HepG2 (cell line): ENCODE data around the gene CTCF.

ENCODE experiments used
- CTCF ChIP-seq: sonication (generic); formaldehyde crosslinking; IDR thresholded peaks from 2 replicates; pipeline ENCODE4 v1.5.0; 2020; ENCODE audit warnings: mild to moderate bottlenecking, missing genetic modification reagents, moderate library complexity
- NFE2L1 ChIP-seq: sonication (generic); formaldehyde crosslinking; IDR thresholded peaks from 2 replicates; pipeline ENCODE4 v1.4.0; 2020; ENCODE audit warnings: missing genetic modification reagents, mild to moderate bottlenecking, borderline replicate concordance
- PAX8 ChIP-seq: sonication (generic); formaldehyde crosslinking; IDR thresholded peaks from 2 replicates; pipeline ENCODE4 v1.8.0; 2022; ENCODE audit warnings: mild to moderate bottlenecking, missing genetic modification reagents, borderline replicate concordance
- POLR2A ChIP-seq, 2 experiments: IDR thresholded peaks; 2 replicates each; pipeline ENCODE4 v1.6.1; 2011; ENCODE audit warnings: low read depth in 2 of 2, low read length in 2 of 2, mild to moderate bottlenecking in 1 of 2, moderate library complexity in 1 of 2; ENCODE audit not compliant: insufficient read depth in 1 of 2
- SUZ12 ChIP-seq: fragments of 150-350 bp; IDR thresholded peaks from 2 replicates; pipeline ENCODE4 v1.6.1; 2014; ENCODE audit warnings: low read depth, low read length
- YY1 ChIP-seq: IDR thresholded peaks from 2 replicates; pipeline ENCODE4 v1.6.1; 2011; ENCODE audit warnings: low read length, low read depth, moderate library complexity, mild to moderate bottlenecking; ENCODE audit not compliant: insufficient read depth, insufficient replicate concordance
- ZNF501 ChIP-seq: sonication (generic); formaldehyde crosslinking; IDR thresholded peaks from 2 replicates; pipeline ENCODE4 v1.5.1; 2020; ENCODE audit warnings: mild to moderate bottlenecking, moderate library complexity, missing genetic modification reagents

- no peak for TF ChIP-seq PAX8
- no peak for TF ChIP-seq CTCF (CRISPR knock-in tag)
- TF ChIP-seq YY1: no peak
- no peak for TF ChIP-seq POLR2A (IDR thresholded peaks at IDR 0.05; ENCODE audit: insufficient read depth in 1 of 2, low read depth in 2 of 2, low read length in 2 of 2)
- TF ChIP-seq ZNF501 (CRISPR knock-in tag): no peak; the same call in 1 of the 2 replicates
- TF ChIP-seq NFE2L1: no peak
- no peak for TF ChIP-seq SUZ12
These were observed 81.7 kb downstream of the CTCF start for GRCh38 chr16:67644038-67644437.
